ENCODE results near the gene KIAA1328. TPM values are rescaled to one million over a fixed set of nuclear protein-coding genes. Genes with fewer than 3 reads are reported as not detected.

The KIAA1328 gene
- total RNA-seq, 2 experiments from 2014 or later: 9.8 to 10.7 TPM

GRCh38 chr18:37275237-37275741, 446.4 kb downstream of the KIAA1328 start:
- DNase-seq (no peak), ATAC-seq (ENCODE audit: low read depth) (no peak)
- no peaks in the 10 kb centered on the region for H3K4me1 Mint-ChIP-seq
- no peak overlapping the region for H3K4me3 Mint-ChIP-seq
- H3K27me3 Mint-ChIP-seq: peaks cover 21% of the 10 kb centered on the region
- H3K9me3 Mint-ChIP-seq: peaks cover 3% of the 10 kb centered on the region
- POLR2A ChIA-PET: no interaction called here
- no peak overlapping the region for H3K27ac Mint-ChIP-seq
- no peaks in the 10 kb centered on the region for H3K36me3 Mint-ChIP-seq

DNA sequence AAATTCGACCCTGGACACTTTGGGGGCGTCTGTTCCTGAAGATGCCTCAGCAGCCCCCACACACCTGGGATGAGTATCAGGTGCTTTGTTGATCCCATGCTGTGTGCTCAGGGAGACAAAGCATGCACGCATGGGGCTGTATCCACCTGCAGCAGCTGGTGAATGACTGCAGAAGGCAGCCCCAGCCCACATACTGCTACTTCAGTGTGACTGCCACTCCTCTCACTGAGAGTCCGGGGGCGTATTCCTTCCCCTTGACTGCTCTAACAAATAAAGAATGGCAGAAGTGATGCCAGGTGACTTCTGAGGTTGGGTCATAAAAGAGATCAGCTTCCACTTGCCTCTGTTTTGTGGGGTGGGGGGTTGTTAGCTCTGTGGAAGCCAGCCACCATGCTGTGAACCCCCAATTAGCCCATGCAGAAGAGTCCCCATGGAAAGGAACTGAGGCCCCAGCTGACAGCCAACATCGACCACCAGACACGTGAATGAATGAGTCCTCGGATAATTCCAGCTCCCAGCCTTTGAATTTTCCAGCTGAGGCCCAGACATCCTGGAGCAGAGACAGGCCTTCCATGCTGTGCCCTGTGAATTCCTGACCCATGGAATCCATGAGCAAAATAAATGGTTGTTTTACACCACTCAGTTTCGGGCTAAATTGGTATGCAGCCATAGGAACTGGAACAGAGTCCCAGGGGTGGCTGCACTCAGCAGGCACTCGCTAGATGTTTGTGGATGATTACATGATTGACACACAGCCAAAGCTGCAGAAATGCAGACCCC, 447.4 kb downstream of the KIAA1328 start:
- DNase-seq (no peak), ATAC-seq (ENCODE audit: low read depth) (no peak)
- no peaks in the 10 kb centered on the region for H3K36me3 Mint-ChIP-seq
- no peaks in the 10 kb centered on the region for H3K4me1 Mint-ChIP-seq
- peaks cover 3% of the 10 kb centered on the region for H3K9me3 Mint-ChIP-seq
- H3K27me3 Mint-ChIP-seq: peaks cover 21% of the 10 kb centered on the region
- POLR2A ChIA-PET: no interaction called here
- no peak overlapping the region for H3K4me3 Mint-ChIP-seq
- no peak overlapping the region for H3K27ac Mint-ChIP-seq

GRCh38 chr18:37277804-37278203, 448.9 kb downstream of the KIAA1328 start:
- Mint-ChIP-seq H3K27me3 (peaks cover 21% of the 10 kb centered on the region), H3K9me3 (peaks cover 3% of the 10 kb centered on the region), H3K36me3 (no peaks in the 10 kb centered on the region), H3K4me3 (no peak overlapping the region), H3K4me1 (no peaks in the 10 kb centered on the region), H3K27ac (no peak overlapping the region)
- no peak for ATAC-seq (ENCODE audit: low read depth)
- DNase-seq: no peak
- POLR2A ChIA-PET: no interaction called here

Other genes starting within 250 kb of the KIAA1328 start
- 100 to 1,000 TPM; 107 to 115 TPM for gene TPGS2, start 125 bp upstream of the KIAA1328 start, total RNA-seq

Data from activated naive CD8-positive, alpha-beta T cell treated with anti-CD3 and anti-CD28 coated beads, Interleukin-2, amount 10 ng/mL, durations not matched to agents 7 days and 5 days (primary cell).